Stimulated activated naive CD8-positive, alpha-beta T cell treated with anti-CD3 and anti-CD28 coated beads, Interleukin-15, amount 100 ng/mL, for 72 hours (primary cell): ENCODE data around the gene AAGAB.
A peak's percentile ranks its signal among the peaks of the same experiment; 100 is the strongest.
"Not testable (repeated sequence)": the region's sequence is repeated elsewhere in the genome, so short reads cannot be mapped to it uniquely, and the experiment has no call there.

Experiments used
- ATAC-seq: fragments of 150-1000 bp; cut with Tn5 transposase; 2 replicates; pipeline ENCODE4 v1.10.0; 2021; ENCODE audit warnings: mild to moderate bottlenecking, moderate library complexity
- DNase-seq, 2 donors: peaks; one replicate each; pipeline ENCODE4 v3.0.0; 2021 to 2022
- H3K27ac Mint-ChIP-seq, 2 donors: one replicate each; pipeline ENCODE4 v1.8.0; 2022; ENCODE audit warnings: mild to moderate bottlenecking in 2 of 2, mixed read lengths in 2 of 2, moderate library complexity in 2 of 2
- H3K27me3 Mint-ChIP-seq: one replicate; pipeline ENCODE4 v1.8.0; 2022; ENCODE audit warnings: mixed read lengths
- H3K4me1 Mint-ChIP-seq: one replicate; pipeline ENCODE4 v1.8.0; 2022; ENCODE audit warnings: mild to moderate bottlenecking, mixed read lengths
- H3K4me3 Mint-ChIP-seq, 2 donors: one replicate each; pipeline ENCODE4 v1.8.0; 2022; ENCODE audit warnings: mild to moderate bottlenecking in 2 of 2, mixed read lengths in 2 of 2, moderate library complexity in 1 of 2
- H3K9me3 Mint-ChIP-seq, 2 donors: one replicate each; pipeline ENCODE4 v1.8.0; 2022; ENCODE audit warnings: mixed read lengths in 2 of 2

The AAGAB gene

GRCh38 chr15:67254238-67255175 lies at the start of gene AAGAB, which contains the start of gene IQCH:
Gene AAGAB (minus strand): TSS chr15:67254661. CDS start chr15:67254631, 30 bp downstream.
Gene IQCH (plus strand): TSS chr15:67254786. CDS start chr15:67254897, 111 bp downstream.
- ATAC-seq, result peak; percentile 97

GRCh38 chr15:67303490-67304363 lies 49.3 kb upstream of the AAGAB start:
- H3K27me3 Mint-ChIP-seq, result no peaks in the 10 kb centered on the region
- no peak for ATAC-seq
- no peak for DNase-seq

More at GRCh38 chr15:67254238-67255175, at the start of gene AAGAB, which contains the start of gene IQCH:
- Mint-ChIP-seq H3K4me3 (peak within 1 kb of the TSS; percentile 97), H3K9me3 (no peaks in the 10 kb centered on the region), H3K27me3 (peaks cover 11% of the 10 kb centered on the region), H3K27ac (peak within 1 kb of the TSS; percentile 97 to 98), H3K4me1 (peaks cover 47% of the 10 kb centered on the region)
- peak; percentile 99 for DNase-seq

GRCh38 chr15:67300266-67301025 lies 46.0 kb upstream of the AAGAB start:
- H3K9me3 Mint-ChIP-seq, result no peaks in the 10 kb centered on the region
- H3K27me3 Mint-ChIP-seq, result no peaks in the 10 kb centered on the region
- H3K27ac Mint-ChIP-seq, result no peak overlapping the region
- H3K4me1 Mint-ChIP-seq, result no peaks in the 10 kb centered on the region
- H3K4me3 Mint-ChIP-seq, result no peak overlapping the region
- DNase-seq, result no peak
- no peak for ATAC-seq

More at GRCh38 chr15:67303490-67304363, 49.3 kb upstream of the AAGAB start:
- no peak overlapping the region for H3K27ac Mint-ChIP-seq
- peaks cover 18% of the 10 kb centered on the region for H3K4me1 Mint-ChIP-seq
- H3K9me3 Mint-ChIP-seq, result no peaks in the 10 kb centered on the region
- no peak overlapping the region for H3K4me3 Mint-ChIP-seq

GRCh38 chr15:67296684-67297083 lies 42.2 kb upstream of the AAGAB start:
- no peak for DNase-seq
- Mint-ChIP-seq H3K27me3 (no peaks in the 10 kb centered on the region), H3K9me3 (no peaks in the 10 kb centered on the region), H3K27ac (no peak overlapping the region), H3K4me1 (no peaks in the 10 kb centered on the region), H3K4me3 (no peak overlapping the region)
- no peak for ATAC-seq

- Mint-ChIP-seq H3K27ac (no peak overlapping the region), H3K27me3 (no peaks in the 10 kb centered on the region), H3K4me1 (no peaks in the 10 kb centered on the region), H3K4me3 (no peak overlapping the region), H3K9me3 (no peaks in the 10 kb centered on the region)
- no peak for DNase-seq
- no peak for ATAC-seq
Measured at GRCh38 chr15:67296188-67296587, 41.7 kb upstream of the AAGAB start.

GRCh38 chr15:67290319-67290718 lies 35.9 kb upstream of the AAGAB start:
- Mint-ChIP-seq H3K4me3 (no peak overlapping the region), H3K4me1 (no peaks in the 10 kb centered on the region), H3K9me3 (no peaks in the 10 kb centered on the region), H3K27ac (no peak overlapping the region), H3K27me3 (no peaks in the 10 kb centered on the region)
- ATAC-seq (no peak), DNase-seq (no peak)

- H3K4me3 Mint-ChIP-seq, H3K9me3 Mint-ChIP-seq, H3K27me3 Mint-ChIP-seq, DNase-seq, ATAC-seq, H3K27ac Mint-ChIP-seq, H3K4me1 Mint-ChIP-seq: not testable (repeated sequence)
Measured at GRCh38 chr15:67286400-67286799, 31.9 kb upstream of the AAGAB start.

GRCh38 chr15:67285625-67286024 lies 31.2 kb upstream of the AAGAB start:
- H3K27me3 Mint-ChIP-seq, H3K27ac Mint-ChIP-seq, H3K4me1 Mint-ChIP-seq: not testable (repeated sequence)

GRCh38 chr15:67281714-67282113 lies 27.3 kb upstream of the AAGAB start:
- Mint-ChIP-seq H3K27me3 (peaks cover 8% of the 10 kb centered on the region), H3K4me3 (no peak overlapping the region), H3K4me1 (no peaks in the 10 kb centered on the region), H3K27ac (no peak overlapping the region), H3K9me3 (no peaks in the 10 kb centered on the region)
- ATAC-seq (no peak), DNase-seq (no peak)

More at GRCh38 chr15:67285625-67286024, 31.2 kb upstream of the AAGAB start:
- not testable (repeated sequence) for DNase-seq, H3K9me3 Mint-ChIP-seq, H3K4me3 Mint-ChIP-seq, ATAC-seq

GRCh38 chr15:67280217-67280616 lies 25.8 kb upstream of the AAGAB start:
- H3K27me3 Mint-ChIP-seq, result peaks cover 8% of the 10 kb centered on the region
- no peak overlapping the region for H3K27ac Mint-ChIP-seq
- ATAC-seq (no peak), DNase-seq (no peak)
- H3K9me3 Mint-ChIP-seq, result no peaks in the 10 kb centered on the region
- H3K4me3 Mint-ChIP-seq, result no peak overlapping the region
- H3K4me1 Mint-ChIP-seq, result no peaks in the 10 kb centered on the region

GRCh38 chr15:67276666-67277065 lies 22.2 kb upstream of the AAGAB start:
- H3K9me3 Mint-ChIP-seq, result peaks cover 0 to 14% of the 10 kb centered on the region in 2 donors
- DNase-seq, result no peak
- H3K27ac Mint-ChIP-seq, result no peak overlapping the region
- no peaks in the 10 kb centered on the region for H3K4me1 Mint-ChIP-seq
- no peak overlapping the region for H3K4me3 Mint-ChIP-seq
- H3K27me3 Mint-ChIP-seq, result peaks cover 9% of the 10 kb centered on the region
- no peak for ATAC-seq

- Mint-ChIP-seq H3K4me1 (no peaks in the 10 kb centered on the region), H3K27ac (no peak overlapping the region), H3K4me3 (no peak overlapping the region), H3K9me3 (peaks cover 0 to 14% of the 10 kb centered on the region in 2 donors), H3K27me3 (peaks cover 16% of the 10 kb centered on the region)
- no peak for DNase-seq
- no peak for ATAC-seq
Measured at GRCh38 chr15:67274236-67274635, 19.8 kb upstream of the AAGAB start.

GRCh38 chr15:67267951-67268941 lies 13.8 kb upstream of the AAGAB start:
- Mint-ChIP-seq H3K9me3 (no peaks in the 10 kb centered on the region), H3K4me1 (no peaks in the 10 kb centered on the region), H3K27me3 (peaks cover 7% of the 10 kb centered on the region), H3K4me3 (no peak overlapping the region), H3K27ac (no peak overlapping the region)
- no peak for DNase-seq
- ATAC-seq, result no peak

GRCh38 chr15:67267440-67267839 lies 13.0 kb upstream of the AAGAB start:
- peaks cover 7% of the 10 kb centered on the region for H3K27me3 Mint-ChIP-seq
- no peaks in the 10 kb centered on the region for H3K4me1 Mint-ChIP-seq
- no peak for ATAC-seq
- no peaks in the 10 kb centered on the region for H3K9me3 Mint-ChIP-seq
- DNase-seq, result no peak
- H3K4me3 Mint-ChIP-seq, result no peak overlapping the region
- no peak overlapping the region for H3K27ac Mint-ChIP-seq
